K562 (cell line): Measurements from ENCODE around the gene METTL21C. TPM values are rescaled to one million over a fixed set of nuclear protein-coding genes. Genes with fewer than 3 reads are reported as not detected.

Experiments used
- ATAC-seq: fragments of 200-7000 bp; cut with Tn5 transposase; 3 replicates; pipeline ENCODE4 v1.9.1; 2020; ENCODE audit warnings: moderate library complexity
- BruUV-seq: library from RNA; stranded (reverse); fragments of 400-500 nt; replicated peaks from 2 replicates; lab custom pipeline; 2021; lab: Mats Ljungman, UMichigan
- CTCF ChIA-PET: fragments of 300-600 bp; formaldehyde crosslinking; extraction: SDS; loops from one replicate; lab custom pipeline; 2021; ENCODE audit warnings: low intra/inter-chr PET ratio; lab: Yijun Ruan, JAX
- POLR2A ChIA-PET: fragments of 300-600, 350-650 bp; sonication (Branson Sonifier 250); formaldehyde crosslinking; extraction: SDS; loops from one replicate; lab custom pipeline; 2021; ENCODE audit warnings: antibody characterized with exemption, inconsistent platforms; lab: Yijun Ruan, JAX
- DNase-seq, 4 experiments: peaks; one replicate each; pipeline versions ENCODE4 v3.0.0 to v3.0.0-alpha.2; 2011 to 2018; ENCODE audit warnings: low spot score in 3 of 4, mixed read lengths in 3 of 4; ENCODE audit errors: extremely low read depth in 1 of 4
- FAIRE-seq: peaks from 2 replicates; lab custom pipeline; 2011; peaks lifted over from hg19 to GRCh38; lab: Jason Lieb, UNC
- H2AFZ ChIP-seq: 2 replicates; pipeline ENCODE4 v1.6.0; 2011; ENCODE audit warnings: low read depth, low read length, control low read depth, inconsistent platforms
- H3K27ac ChIP-seq: fragments of 200-600 bp; 3 replicates; pipeline ENCODE4 v1.8.0; 2011; ENCODE audit warnings: low read depth, mild to moderate bottlenecking, control low read depth, inconsistent platforms, low read length, moderate library complexity, mixed read lengths; ENCODE audit errors: extremely low read depth
- H3K27me3 ChIP-seq, 2 experiments: fragments of 300-600 bp in 1 of 2; 2 replicates in 1 of 2; 3 replicates in 1 of 2; pipeline versions ENCODE4 v1.6.0 to v1.8.0; 2011; ENCODE audit warnings: inconsistent platforms in 2 of 2, low read length in 2 of 2, mild to moderate bottlenecking in 1 of 2, mixed read lengths in 1 of 2, moderate library complexity in 1 of 2; ENCODE audit not compliant: control insufficient read depth in 2 of 2, insufficient read depth in 2 of 2
- H3K36me3 ChIP-seq: fragments of 300-600 bp; 3 replicates; pipeline ENCODE4 v1.8.0; 2011; ENCODE audit warnings: mild to moderate bottlenecking, low read length, inconsistent platforms; ENCODE audit not compliant: control insufficient read depth, insufficient read depth
- H3K4me1 ChIP-seq, 2 experiments: fragments of 200-600 bp in 1 of 2; replicated peaks in 1 of 2; 2 replicates in 1 of 2; 3 replicates in 1 of 2; pipeline versions ENCODE4 v1.5.1 to v1.8.0; 2011; ENCODE audit warnings: inconsistent platforms in 2 of 2, low read length in 2 of 2, mild to moderate bottlenecking in 1 of 2, mixed read lengths in 1 of 2, moderate library complexity in 1 of 2; ENCODE audit not compliant: control insufficient read depth in 2 of 2, insufficient read depth in 2 of 2
- H3K4me2 ChIP-seq: 2 replicates; pipeline ENCODE4 v1.6.1; 2011; ENCODE audit warnings: low read length, control low read depth, inconsistent platforms, mixed read lengths; ENCODE audit not compliant: insufficient read depth
- H3K4me3 ChIP-seq: fragments of 200-600 bp; sonication (generic), shearing (Covaris generic); 2 replicates; pipeline ENCODE4 v1.5.1; 2016; ENCODE audit warnings: control low read depth, inconsistent platforms
- H3K79me2 ChIP-seq: fragments of 200-600 bp; 3 replicates; pipeline ENCODE4 v1.8.0; 2011; ENCODE audit warnings: low read length, inconsistent platforms; ENCODE audit not compliant: control insufficient read depth, insufficient read depth
- H3K9ac ChIP-seq, 2 experiments: 2 replicates each; pipeline versions ENCODE4 v1.6.0 to v1.6.1; 2011; ENCODE audit warnings: low read depth in 2 of 2, low read length in 2 of 2, control low read depth in 1 of 2, inconsistent platforms in 1 of 2, mild to moderate bottlenecking in 1 of 2, mixed read lengths in 1 of 2; ENCODE audit not compliant: insufficient read depth in 1 of 2
- H3K9me1 ChIP-seq: one replicate; pipeline ENCODE4 v1.6.0; 2011; ENCODE audit warnings: inconsistent platforms, mild to moderate bottlenecking, low read length, moderate library complexity; ENCODE audit not compliant: control insufficient read depth, insufficient read depth
- H3K9me3 ChIP-seq: replicated peaks from 2 replicates; pipeline ENCODE4 v1.5.1; 2011; ENCODE audit warnings: low read depth, low read length, inconsistent platforms; ENCODE audit not compliant: control insufficient read depth, insufficient read depth
- H4K20me1 ChIP-seq: replicated peaks from 2 replicates; pipeline ENCODE4 v1.6.1; 2011; ENCODE audit warnings: low read length, inconsistent platforms, mixed read lengths; ENCODE audit not compliant: control insufficient read depth, insufficient read depth
- ARID3B ChIP-seq: fragments of 250-450 bp; sonication (Bioruptor Pico); IDR thresholded peaks from 2 replicates; pipeline ENCODE4 v1.4.0; 2020; ENCODE audit warnings: borderline replicate concordance
- EP400 ChIP-seq: fragments of 450-650 bp; IDR thresholded peaks from 2 replicates; pipeline ENCODE4 v1.6.1; 2017; ENCODE audit warnings: antibody characterized with exemption, mild to moderate bottlenecking, moderate library complexity
- JUND ChIP-seq, 2 experiments: IDR thresholded peaks; 2 replicates in 1 of 2; 3 replicates in 1 of 2; pipeline ENCODE4 v1.6.1; 2011; ENCODE audit warnings: borderline replicate concordance in 2 of 2, low read depth in 2 of 2, low read length in 2 of 2, improper control_type of control experiment in 1 of 2, missing biosample characterization in 1 of 2, missing genetic modification characterization in 1 of 2, missing genetic modification reagents in 1 of 2
- NELFE ChIP-seq: IDR thresholded peaks from 2 replicates; pipeline ENCODE4 v1.6.1; 2011; ENCODE audit warnings: mild to moderate bottlenecking; ENCODE audit not compliant: insufficient read depth, insufficient read length
- TEAD1 ChIP-seq, 2 experiments: fragments of 450-650 bp in 1 of 2; sonication (generic) in 1 of 2; formaldehyde crosslinking; IDR thresholded peaks; 2 replicates each; pipeline versions ENCODE4 v1.4.0 to v1.8.0; 2020 to 2022; ENCODE audit warnings: mild to moderate bottlenecking in 2 of 2, missing genetic modification reagents in 1 of 2
- TRIM24 ChIP-seq, 2 experiments: fragments of 450-650 bp; IDR thresholded peaks; 2 replicates each; pipeline ENCODE4 v1.6.1; 2016
- VEZF1 ChIP-seq: fragments of 200-800 bp; sonication (Bioruptor generic); IDR thresholded peaks from 2 replicates; pipeline ENCODE4 v1.6.1; 2017; ENCODE audit warnings: missing genetic modification characterization, missing compliant biosample characterization
- in situ Hi-C: fragments of 300-500 bp; cut with MboI; formaldehyde crosslinking; loops from 4 replicates; pipeline ENCODE4 v1.15.0; 2018; ENCODE audit warnings: inconsistent platforms, mixed read lengths
- intact Hi-C: fragments of 100-400 bp; cut with micrococcal nuclease; formaldehyde crosslinking; loops from 2 replicates; pipeline ENCODE4 v1.14.2; 2022
- polyA plus RNA-seq, 8 experiments: library from polyadenylated mRNA; depleted of rRNA in 4 of 8; stranded (reverse) in 5 of 8; unstranded in 3 of 8; fragments of >200 nt; fragmentation: Nextera tagmentation in 2 of 8; fragmentation: Illumina TruSeq in 1 of 8; extraction: Ambion mirVana in 2 of 8; extraction: Trizol in 1 of 8; gene quantifications; 2 replicates each; pipeline versions ENCODE4 v1.2.1 to v1.2.3, GENCODE V29; 2011 to 2014; ENCODE audit warnings: inconsistent platforms in 1 of 8, missing spikeins in 1 of 8
- total RNA-seq, 7 experiments: library from RNA; depleted of rRNA in 6 of 7; stranded (reverse); fragments of >200 nt in 6 of 7; fragmentation: Illumina TruSeq in 2 of 7; extraction: Trizol in 2 of 7; gene quantifications; 2 replicates each; pipeline versions ENCODE4 v1.2.1 to v1.2.3, GENCODE V29; 2011 to 2021; ENCODE audit warnings: low replicate concordance in 1 of 7

METTL21C gene
- total and polyA plus RNA-seq, 9 of the 15 experiments (the other 6 are each of a cell fraction or from before 2014, with no cell fraction given): not detected

- DNase-seq: no peak
- Histone ChIP-seq H3K4me1 (peaks cover 0 to 6% of the 10 kb centered on the region in 2 experiments; a peak in 3 of 5 replicates), H3K4me2 (no peak overlapping the region), H3K27me3 (no peaks in the 10 kb centered on the region), H3K9ac (no peak overlapping the region), H3K36me3 (peaks cover 64% of the 10 kb centered on the region), H3K79me2 (no peaks in the 10 kb centered on the region), H4K20me1 (no peaks in the 10 kb centered on the region), H3K9me1 (no peaks in the 10 kb centered on the region), H3K27ac (no peak overlapping the region), H3K9me3 (no peaks in the 10 kb centered on the region; the same call in 1 of the 2 replicates), H2AFZ (no peak overlapping the region), H3K4me3 (no peak overlapping the region)
- no peak for TF ChIP-seq JUND (IDR thresholded peaks at IDR 0.05; ENCODE audit: borderline replicate concordance, low read depth, low read length)
- no peak for TF ChIP-seq JUND (tag; IDR thresholded peaks at IDR 0.05; ENCODE audit: borderline replicate concordance, low read depth, low read length)
- TF ChIP-seq TEAD1 (CRISPR knock-in tag; IDR thresholded peaks at IDR 0.05): no peak
- in situ Hi-C loops (no loop called here), intact Hi-C loops (loop anchor here (10.0 kb wide), 1 partner anchor 108 kb away; the partner anchor contains the start of gene TEX30)
- FAIRE-seq: no peak
- BruUV-seq: no TSS peak
- POLR2A ChIA-PET: interaction anchor here (1.0 kb wide), 1 partner anchor 12 kb away, joined by 3 read pairs; no protein-coding TSS in a partner anchor
- CTCF ChIA-PET: no interaction called here
- ATAC-seq: no peak
These were observed 27.8 kb downstream of the METTL21C start for GRCh38 chr13:102667023-102667422.

GRCh38 chr13:102659168-102659713 lies 35.6 kb downstream of the METTL21C start:
- H3K4me2 ChIP-seq: no peak overlapping the region
- H2AFZ ChIP-seq: no peak overlapping the region
- TF ChIP-seq NELFE (no peak), ARID3B (CRISPR knock-in tag) (no peak), TRIM24 (IDR thresholded peaks at IDR 0.05) (0 out of 4 replicates have a peak, but pooled peaks of 1 of the 2 experiments have one; percentile 21), EP400 (no peak), VEZF1 (CRISPR knock-in tag) (no peak)
- no peak overlapping the region for H3K9ac ChIP-seq
- POLR2A ChIA-PET: no interaction called here
- intact Hi-C loops: no loop called here
- ATAC-seq (no peak), FAIRE-seq (no peak), DNase-seq (no peak)
- CTCF ChIA-PET: no interaction called here
- no peaks in the 10 kb centered on the region for H3K9me3 ChIP-seq
- in situ Hi-C loops: no loop called here
- no peak overlapping the region for H3K27ac ChIP-seq
- H3K36me3 ChIP-seq: peaks cover 76% of the 10 kb centered on the region
- H3K4me3 ChIP-seq: no peak overlapping the region
- H4K20me1 ChIP-seq: no peaks in the 10 kb centered on the region
- BruUV-seq: no TSS peak
- no peaks in the 10 kb centered on the region for H3K79me2 ChIP-seq
- no peaks in the 10 kb centered on the region for H3K27me3 ChIP-seq
- H3K9me1 ChIP-seq: no peaks in the 10 kb centered on the region
- H3K4me1 ChIP-seq: no peaks in the 10 kb centered on the region
